A673 (cell line): ENCODE results near the gene ACTR5. TPM values are rescaled to one million over a fixed set of nuclear protein-coding genes. Genes with fewer than 3 reads are reported as not detected.

ENCODE experiments used
- BruUV-seq: library from RNA; stranded (reverse); fragments of 400-500 nt; replicated peaks from 2 replicates; lab custom pipeline; 2021; lab: Mats Ljungman, UMichigan
- CTCF ChIA-PET: fragments of 300-600 bp; sonication (Branson Sonifier 250); formaldehyde crosslinking; loops from one replicate; lab custom pipeline; 2022; ENCODE audit warnings: antibody characterized with exemption; lab: Charles Lee
- POLR2A ChIA-PET: fragments of 300-600 bp; sonication (Branson Sonifier 250); formaldehyde crosslinking; loops from one replicate; lab custom pipeline; 2022; ENCODE audit warnings: antibody characterized with exemption; ENCODE audit not compliant: low non-redundant PET; lab: Charles Lee
- DNase-seq: peaks from one replicate; pipeline ENCODE4 v3.0.0-alpha.2; 2015; ENCODE audit warnings: low spot score
- H3K27ac ChIP-seq: fragments of 200-600 bp; sonication (generic); 2 replicates; pipeline ENCODE4 v1.5.1; 2016; ENCODE audit warnings: mixed run types, low read depth, mild to moderate bottlenecking, mixed read lengths, antibody characterized with exemption, low read length; ENCODE audit not compliant: poor library complexity, severe bottlenecking
- H3K27me3 ChIP-seq: fragments of 200-600 bp; sonication (generic); replicated peaks from 2 replicates; pipeline ENCODE4 v1.6.1; 2017; ENCODE audit warnings: mixed run types, low read depth, mild to moderate bottlenecking, mixed read lengths, antibody characterized with exemption, low read length; ENCODE audit not compliant: insufficient read depth, poor library complexity
- H3K36me3 ChIP-seq: fragments of 200-600 bp; sonication (generic); 2 replicates; pipeline ENCODE4 v1.6.1; 2016; ENCODE audit warnings: mixed run types, mild to moderate bottlenecking, mixed read lengths, antibody characterized with exemption, low read length; ENCODE audit not compliant: insufficient read depth, poor library complexity, severe bottlenecking
- H3K4me1 ChIP-seq: fragments of 200-600 bp; sonication (generic); 2 replicates; pipeline ENCODE4 v1.6.1; 2017; ENCODE audit warnings: mixed run types, mild to moderate bottlenecking, mixed read lengths, antibody characterized with exemption, low read length; ENCODE audit not compliant: insufficient read depth, poor library complexity, severe bottlenecking
- H3K4me3 ChIP-seq: fragments of 200-600 bp; sonication (generic); 2 replicates; pipeline ENCODE4 v1.5.1; 2016; ENCODE audit warnings: low read depth, mixed run types, mild to moderate bottlenecking, mixed read lengths, low read length; ENCODE audit not compliant: poor library complexity, severe bottlenecking
- H3K9me3 ChIP-seq: fragments of 200-600 bp; sonication (generic); 2 replicates; pipeline ENCODE4 v1.6.1; 2016; ENCODE audit warnings: mixed run types, low read depth, mild to moderate bottlenecking, mixed read lengths, antibody characterized with exemption, low read length; ENCODE audit not compliant: poor library complexity, severe bottlenecking
- CTCF ChIP-seq: fragments of 300-800, 200-600 bp; sonication (generic); conservative IDR thresholded peaks from 2 replicates; pipeline ENCODE4 v1.5.1; 2017; ENCODE audit warnings: low read depth, mild to moderate bottlenecking, antibody characterized with exemption, low read length, moderate library complexity, mixed read lengths
- EZH2 ChIP-seq: fragments of 200-600 bp; sonication (generic); IDR thresholded peaks from 2 replicates; pipeline ENCODE4 v1.6.1; 2017; ENCODE audit warnings: borderline replicate concordance, low read depth, mild to moderate bottlenecking, mixed read lengths, antibody characterized with exemption, low read length; ENCODE audit not compliant: poor library complexity, severe bottlenecking
- intact Hi-C: fragments of 100-400 bp; cut with micrococcal nuclease; formaldehyde crosslinking; loops from one replicate; pipeline ENCODE4 v1.10.0; 2022; ENCODE audit not compliant: unreplicated experiment
- total RNA-seq: library from RNA; stranded (reverse); gene quantifications from 2 replicates; pipeline ENCODE4 v1.2.3, GENCODE V29; 2021

The ACTR5 gene
- total RNA-seq, 1 experiment from 2014 or later, result 11.5 TPM

- intact Hi-C loops, result no loop called here
- no TSS peak for BruUV-seq
- Histone ChIP-seq H3K36me3 (peaks cover 12% of the 10 kb centered on the region), H3K4me3 (no peak overlapping the region), H3K4me1 (no peaks in the 10 kb centered on the region), H3K27me3 (no peaks in the 10 kb centered on the region), H3K9me3 (no peaks in the 10 kb centered on the region), H3K27ac (no peak overlapping the region)
- no peak for DNase-seq
- ChIA-PET POLR2A (no interaction called here), CTCF (no interaction called here)
- TF ChIP-seq CTCF, result no peak
Observed at GRCh38 chr20:38770970-38771369, 22.7 kb downstream of the ACTR5 start.

- TF ChIP-seq CTCF (no peak), EZH2 (no peak)
- CTCF ChIA-PET, result no interaction called here
- Histone ChIP-seq H3K27ac (no peak overlapping the region), H3K36me3 (peaks cover 12% of the 10 kb centered on the region), H3K9me3 (no peaks in the 10 kb centered on the region), H3K4me1 (no peaks in the 10 kb centered on the region), H3K27me3 (no peaks in the 10 kb centered on the region), H3K4me3 (no peak overlapping the region)
- DNase-seq, result no peak
- POLR2A ChIA-PET, result no interaction called here
- intact Hi-C loops, result no loop called here
- no TSS peak for BruUV-seq
Observed at GRCh38 chr20:38771621-38772020, 23.4 kb downstream of the ACTR5 start.

- H3K27me3 ChIP-seq, result no peaks in the 10 kb centered on the region
- no peak for TF ChIP-seq EZH2
- TF ChIP-seq CTCF, result no peak
- intact Hi-C loops, result no loop called here
- H3K4me3 ChIP-seq, result no peak overlapping the region
- H3K36me3 ChIP-seq, result peaks cover 12% of the 10 kb centered on the region
- H3K4me1 ChIP-seq, result no peaks in the 10 kb centered on the region
- no peaks in the 10 kb centered on the region for H3K9me3 ChIP-seq
- ChIA-PET POLR2A (no interaction called here), CTCF (no interaction called here)
- no peak for DNase-seq
- H3K27ac ChIP-seq, result no peak overlapping the region
- BruUV-seq, result no TSS peak
Observed at GRCh38 chr20:38774167-38774566, 25.9 kb downstream of the ACTR5 start.
